NCI-H1694 treated with DMSO at 0.1 percent for 48 hours (cell line): ENCODE data around the gene ACKR4.
"Not testable (repeated sequence)": the region's sequence is repeated elsewhere in the genome, so short reads cannot be mapped to it uniquely, and the experiment has no call there.

Source experiments
- DNase-seq: peaks from one replicate; lab custom pipeline; 2025; lab: John Stamatoyannopoulos, UW

ACKR4 gene

DNA sequence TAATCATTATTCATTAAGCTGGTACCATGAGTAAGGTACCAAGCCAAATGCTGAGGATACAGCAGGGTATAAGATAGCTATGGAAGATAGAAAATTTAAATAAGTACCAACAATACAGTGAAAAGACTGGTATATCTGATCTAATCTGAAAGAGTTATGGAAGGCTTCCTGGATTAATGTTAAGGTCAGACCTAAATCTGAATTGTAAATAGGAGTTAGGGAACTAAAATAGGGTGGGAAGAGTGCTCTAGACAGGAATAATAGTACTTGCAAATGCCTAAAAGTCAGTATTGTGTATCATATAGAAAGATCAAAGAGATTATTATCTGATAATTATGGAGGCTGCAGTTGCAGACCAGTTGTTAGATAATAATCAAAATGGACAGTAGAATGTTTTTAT, 2.6 kb upstream of the ACKR4 start:
- DNase-seq, result no peak

DNA sequence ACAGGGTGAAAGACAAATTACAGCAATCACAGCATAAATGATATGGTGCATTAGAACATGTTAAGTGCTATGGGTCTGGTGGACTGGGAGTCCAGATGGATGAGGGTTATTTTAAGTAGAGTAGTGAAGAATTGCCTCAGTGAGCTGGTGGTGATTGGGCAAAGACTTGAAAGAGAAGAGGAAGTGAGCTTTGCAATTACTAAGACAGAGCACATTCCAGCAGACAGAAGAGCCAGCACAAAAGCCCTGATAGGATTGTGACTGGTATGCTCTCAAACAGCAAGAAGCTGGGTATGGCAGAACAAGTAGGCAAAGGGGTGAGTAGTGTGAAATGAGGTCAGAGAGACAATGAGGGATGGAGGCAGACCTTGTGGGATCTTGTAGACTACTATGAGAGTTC, 2.1 kb upstream of the ACKR4 start:
- DNase-seq, result no peak

DNA sequence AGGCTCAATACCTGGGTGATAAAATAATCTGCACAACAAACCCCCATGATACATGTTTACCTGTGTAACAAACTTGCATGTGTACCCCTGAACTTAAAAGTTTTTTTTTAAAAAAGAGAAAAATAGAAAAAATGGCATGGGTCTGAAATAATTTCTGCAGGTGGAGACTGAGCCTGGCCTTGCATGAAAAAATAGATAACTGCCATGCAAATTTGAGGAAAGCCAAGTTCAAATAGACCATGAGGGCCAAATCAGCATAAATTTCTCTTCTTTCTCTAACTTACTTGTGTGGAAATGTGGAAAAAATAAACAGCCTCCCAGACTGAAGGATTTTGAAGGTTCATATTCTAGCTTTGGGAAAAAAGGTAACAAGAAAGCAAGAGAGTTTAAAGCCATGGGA, 744 bp upstream of the ACKR4 start:
- no peak for DNase-seq

DNA sequence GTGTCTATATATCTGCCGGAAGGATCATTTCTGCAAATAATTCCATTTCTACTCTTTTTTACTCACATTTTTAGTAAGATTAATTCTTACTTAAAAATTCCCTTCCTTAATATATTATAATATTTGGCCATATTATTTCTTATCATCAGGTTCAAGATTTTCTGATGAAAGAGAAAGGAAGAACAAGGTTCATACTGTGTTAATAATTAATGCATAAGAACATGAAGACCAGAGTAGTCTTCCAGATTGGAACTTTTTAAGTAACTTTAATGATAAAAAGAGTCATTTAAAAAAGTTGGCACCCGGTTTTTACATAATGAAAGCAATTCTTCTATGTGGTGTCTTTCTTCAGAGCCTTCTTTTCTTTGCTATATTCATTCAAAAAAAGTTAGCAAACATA, 590 bp downstream of the ACKR4 start:
- no peak for DNase-seq

DNA sequence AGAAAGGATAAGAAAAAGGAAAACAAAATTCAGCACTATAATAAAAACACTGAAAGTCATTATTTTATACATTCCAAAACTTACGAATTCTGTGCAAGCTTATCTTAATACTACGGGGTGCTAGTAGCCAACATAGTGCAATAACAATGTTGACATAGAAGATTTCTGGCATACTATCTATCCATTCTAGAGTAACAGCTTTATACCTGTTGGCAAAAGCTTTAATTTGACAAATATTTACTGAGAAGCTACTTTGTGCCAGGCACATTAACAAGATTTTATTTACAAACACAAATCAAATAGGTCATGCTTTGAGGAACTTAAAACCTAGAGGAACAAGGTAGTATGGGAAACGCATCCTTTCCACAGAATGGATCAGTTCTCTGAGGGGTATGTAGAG, 1.1 kb downstream of the ACKR4 start:
- DNase-seq, result no peak

DNA sequence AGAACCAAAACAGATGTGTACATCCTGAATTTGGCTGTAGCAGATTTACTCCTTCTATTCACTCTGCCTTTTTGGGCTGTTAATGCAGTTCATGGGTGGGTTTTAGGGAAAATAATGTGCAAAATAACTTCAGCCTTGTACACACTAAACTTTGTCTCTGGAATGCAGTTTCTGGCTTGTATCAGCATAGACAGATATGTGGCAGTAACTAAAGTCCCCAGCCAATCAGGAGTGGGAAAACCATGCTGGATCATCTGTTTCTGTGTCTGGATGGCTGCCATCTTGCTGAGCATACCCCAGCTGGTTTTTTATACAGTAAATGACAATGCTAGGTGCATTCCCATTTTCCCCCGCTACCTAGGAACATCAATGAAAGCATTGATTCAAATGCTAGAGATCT, 3.5 kb downstream of the ACKR4 start:
- DNase-seq, result not testable (repeated sequence)

DNA sequence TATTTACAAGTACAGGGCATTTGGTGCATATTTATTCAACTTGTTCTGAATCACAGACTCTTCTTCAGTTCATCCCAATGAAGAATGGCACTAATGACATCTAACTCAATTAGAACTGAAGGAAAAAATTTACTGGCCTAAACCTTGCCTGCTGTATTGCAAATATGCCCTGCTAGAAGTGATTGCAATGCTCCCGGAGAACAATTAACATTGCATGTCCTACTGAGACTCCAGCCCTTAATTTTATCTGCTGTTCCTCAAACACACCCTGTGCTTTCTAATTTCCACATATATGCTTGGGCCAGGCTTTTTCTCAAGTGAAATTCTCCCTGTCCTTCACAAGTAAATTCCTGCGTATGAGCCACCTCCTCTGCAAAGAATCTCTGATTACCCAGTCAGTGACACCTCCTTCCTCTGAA, 8.3 kb downstream of the ACKR4 start:
- DNase-seq, result no peak

DNA sequence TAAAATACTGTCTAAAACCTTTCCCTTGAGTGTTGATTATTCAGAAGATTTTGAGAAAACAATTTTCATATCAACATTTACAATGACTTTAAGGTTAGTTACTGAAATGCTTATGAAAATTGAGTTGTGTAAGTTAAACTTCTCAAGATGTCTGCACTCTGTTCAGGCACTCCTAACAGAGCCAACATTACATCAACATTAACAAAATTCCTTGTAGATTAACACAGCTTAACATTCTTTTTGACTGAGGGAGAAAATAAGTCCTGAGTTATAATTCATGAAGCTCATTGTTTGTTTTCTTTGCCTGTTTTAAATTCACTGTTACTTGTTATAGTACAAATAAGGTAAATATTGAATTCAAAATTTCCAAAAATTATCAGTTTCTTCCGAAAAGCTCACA, 9.0 kb downstream of the ACKR4 start:
- no peak for DNase-seq

DNA sequence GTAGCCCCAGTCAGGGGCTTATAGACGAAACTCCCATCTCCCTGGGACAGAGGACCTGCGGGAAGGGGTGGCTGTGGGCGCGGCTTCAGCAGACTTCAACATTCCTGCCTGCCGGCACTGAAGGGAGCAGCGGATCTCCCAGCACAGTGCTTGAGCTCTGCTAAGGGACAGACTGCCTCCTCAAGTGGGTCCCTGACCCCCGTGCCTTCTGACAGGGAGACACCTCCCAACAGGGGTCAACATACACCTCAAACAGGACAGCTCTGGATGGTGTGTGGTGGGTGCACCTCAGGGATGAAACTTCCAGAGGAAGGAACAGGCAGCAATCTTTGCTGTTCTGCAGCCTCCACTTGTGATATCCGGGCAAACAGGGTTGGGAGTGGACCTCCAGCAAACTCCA, 9.6 kb downstream of the ACKR4 start:
- not testable (repeated sequence) for DNase-seq

DNA sequence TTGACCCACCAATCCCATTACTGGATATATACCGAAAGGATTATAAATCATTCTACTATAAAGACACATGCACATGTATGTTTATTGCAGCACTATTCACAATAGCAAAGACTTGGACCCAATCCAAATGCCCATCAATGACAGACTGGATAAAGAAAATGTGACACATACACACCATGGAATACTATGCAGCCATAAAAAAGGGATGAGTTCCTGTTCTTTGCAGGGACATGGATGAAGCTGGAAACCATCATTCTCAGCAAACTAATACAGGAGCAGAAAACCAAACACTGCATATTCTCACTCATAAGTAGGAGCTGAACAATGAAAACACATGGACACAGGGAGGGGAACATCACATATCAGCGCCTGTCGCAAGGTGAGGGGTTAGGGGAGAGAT, 18.2 kb downstream of the ACKR4 start:
- not testable (repeated sequence) for DNase-seq

DNA sequence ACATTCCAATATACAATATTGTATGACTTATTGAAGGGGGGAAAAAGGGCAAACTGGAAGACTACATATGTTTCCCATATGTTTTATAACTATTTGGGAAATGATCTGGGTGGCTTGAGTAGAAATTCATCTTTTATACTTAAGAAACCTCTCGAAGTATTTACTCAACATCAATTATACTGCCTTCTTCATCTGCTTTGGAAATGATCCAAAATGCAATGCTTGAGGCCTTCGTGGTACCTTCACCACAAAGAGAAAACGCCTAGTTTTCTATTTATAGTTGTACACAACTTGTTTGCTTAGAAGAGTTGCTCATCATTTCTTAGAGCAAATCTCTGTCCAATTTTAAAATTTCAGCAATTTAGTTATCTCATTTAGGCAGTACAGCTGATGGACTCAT, 18.8 kb downstream of the ACKR4 start:
- no peak for DNase-seq

DNA sequence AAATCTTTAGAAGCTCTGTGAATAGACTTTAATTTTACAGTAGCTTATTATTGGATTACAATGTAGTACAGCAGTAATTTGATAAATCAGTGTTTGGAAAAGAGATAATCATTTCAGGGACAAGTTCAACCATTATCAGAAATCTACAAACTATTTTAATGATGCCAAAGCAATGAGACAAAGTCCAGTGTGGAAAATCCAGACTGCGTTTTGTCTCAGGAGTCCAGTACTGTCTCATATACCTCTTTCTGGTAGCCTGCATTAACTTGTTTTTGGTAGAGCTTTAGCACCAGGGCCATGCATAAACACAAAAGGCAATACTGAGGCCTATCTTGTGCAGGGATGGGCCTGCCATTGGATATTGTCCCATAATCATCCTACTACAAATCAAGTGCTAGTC, 19.7 kb downstream of the ACKR4 start:
- no peak for DNase-seq

DNA sequence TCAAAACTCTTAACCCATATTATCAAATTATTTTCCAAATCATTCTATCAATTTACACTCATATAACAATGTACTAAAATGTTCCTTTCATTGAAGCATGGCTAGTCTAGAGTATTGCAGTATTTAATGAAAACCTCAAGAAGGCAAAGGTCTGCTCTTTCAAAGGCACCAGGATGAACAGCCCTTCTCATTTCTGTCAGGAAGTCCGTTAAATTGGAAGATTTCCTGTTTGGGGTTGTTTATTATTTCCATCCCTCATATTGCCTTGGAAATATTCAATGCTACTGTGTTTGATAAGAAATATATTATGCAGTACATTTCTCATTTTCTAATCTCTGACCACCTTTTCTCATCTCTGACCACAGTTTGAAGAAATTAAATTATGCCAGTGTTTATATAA, 25.1 kb downstream of the ACKR4 start:
- DNase-seq, result no peak

DNA sequence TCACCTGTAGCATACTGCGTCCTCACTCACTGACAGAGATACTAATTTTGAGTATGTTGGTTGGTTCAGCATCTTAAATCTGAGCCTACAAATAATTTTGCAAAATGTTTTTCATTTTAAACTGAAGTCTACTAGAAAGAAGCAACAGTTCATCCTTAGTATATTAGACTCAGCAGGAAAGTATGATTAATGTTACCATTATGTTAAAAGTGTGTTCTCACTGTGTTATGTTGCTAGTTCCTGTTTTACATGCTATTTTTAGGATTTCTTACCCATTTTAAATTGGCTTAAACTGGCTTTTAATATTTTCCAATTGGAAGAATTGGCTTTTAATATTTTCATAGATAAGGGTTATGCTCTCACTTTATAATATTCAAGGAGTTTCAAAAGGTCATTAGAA, 25.7 kb downstream of the ACKR4 start:
- DNase-seq, result no peak

DNA sequence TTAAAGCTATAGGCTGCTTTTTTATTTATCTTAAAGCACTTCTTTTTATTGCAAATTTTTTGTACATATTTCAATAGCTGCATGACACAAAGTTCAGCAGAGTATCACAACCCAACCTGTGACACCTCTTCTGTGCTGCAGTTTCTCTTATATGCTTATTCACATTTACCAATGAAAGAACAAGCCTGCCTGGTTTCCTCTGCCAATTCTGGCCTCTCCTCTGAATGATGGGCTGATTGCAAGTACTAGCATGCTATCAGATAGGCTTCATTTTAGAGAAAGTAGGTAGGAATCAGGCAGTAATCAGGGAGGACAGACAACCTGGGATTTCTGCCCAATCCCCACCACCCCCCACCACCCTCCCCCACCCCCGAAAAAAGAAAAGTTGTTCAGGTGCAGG, 26.6 kb downstream of the ACKR4 start:
- no peak for DNase-seq

DNA sequence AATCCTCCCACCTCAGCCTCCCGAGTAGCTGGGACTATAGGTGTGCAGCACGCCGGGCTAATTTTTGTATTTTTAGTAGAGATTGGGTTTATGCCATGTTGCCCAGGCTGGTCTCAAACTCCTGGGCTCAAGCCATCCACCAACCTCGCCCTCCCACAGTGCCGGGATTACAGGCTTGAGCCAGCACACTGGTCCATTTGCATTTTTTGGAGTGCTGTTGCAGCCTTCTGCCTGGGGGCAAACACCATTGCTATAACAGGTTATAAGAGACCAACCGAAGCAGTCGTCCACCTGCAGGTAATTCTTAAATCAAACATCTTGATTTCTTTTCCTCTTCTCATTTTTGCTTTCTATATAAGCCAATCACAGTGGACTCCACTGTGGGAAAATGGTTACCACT, 27.7 kb downstream of the ACKR4 start:
- no peak for DNase-seq

DNA sequence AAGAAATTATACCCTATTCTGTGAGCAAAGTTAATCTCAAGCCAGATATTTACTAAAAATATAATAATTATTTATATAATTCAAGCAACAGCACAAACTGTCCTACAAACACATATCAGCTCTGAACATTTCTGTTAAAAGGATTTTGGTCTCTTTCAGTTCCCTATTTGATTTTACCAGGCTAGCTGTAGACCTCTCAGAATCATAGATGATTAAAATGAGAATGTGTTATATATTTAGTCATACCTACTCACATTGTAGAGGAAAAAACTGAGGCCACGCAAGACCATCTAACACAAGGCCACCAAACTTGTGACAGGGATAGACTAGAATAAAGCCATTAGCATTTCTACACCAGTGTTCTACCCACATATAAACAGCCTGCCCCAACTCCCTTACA, 28.5 kb downstream of the ACKR4 start:
- DNase-seq, result no peak

DNA sequence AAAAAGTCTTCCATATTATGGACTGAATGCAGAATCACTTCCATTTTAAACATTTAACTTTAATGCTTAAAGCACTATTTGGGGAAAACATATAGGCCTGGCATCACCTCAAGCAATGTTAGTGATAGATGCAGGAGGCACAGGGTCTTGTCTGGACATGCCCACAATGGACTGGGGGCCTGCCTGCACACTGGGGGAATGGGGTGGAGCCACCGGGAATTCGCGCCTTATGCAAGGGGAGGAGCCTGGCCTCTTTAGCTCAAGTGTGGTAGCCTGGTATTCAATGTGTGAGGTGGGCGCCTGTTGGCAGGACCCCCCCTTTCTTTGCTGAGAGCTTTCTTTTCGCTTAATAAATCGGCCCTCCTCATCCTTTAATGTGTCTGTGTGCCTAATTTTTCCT, 29.9 kb downstream of the ACKR4 start:
- no peak for DNase-seq

DNA sequence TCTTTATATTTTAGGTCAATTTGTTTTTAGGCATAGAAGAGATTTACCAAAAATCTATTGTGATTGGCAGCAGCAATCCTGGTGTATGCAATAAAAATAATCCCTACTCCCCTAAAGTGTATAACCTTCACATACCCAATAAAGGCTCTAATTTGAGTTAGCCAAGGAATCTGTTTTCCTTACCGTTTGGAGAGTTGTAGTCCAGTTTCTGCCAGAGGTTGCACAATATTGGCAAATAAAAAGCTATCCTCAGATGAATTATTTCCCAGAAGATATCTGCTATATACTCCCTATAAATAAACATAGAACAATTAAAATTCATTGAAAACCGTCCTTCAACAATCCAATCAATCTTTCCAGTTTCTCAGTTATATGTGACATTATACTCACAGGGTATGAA, 31.1 kb downstream of the ACKR4 start:
- DNase-seq, result no peak

DNA sequence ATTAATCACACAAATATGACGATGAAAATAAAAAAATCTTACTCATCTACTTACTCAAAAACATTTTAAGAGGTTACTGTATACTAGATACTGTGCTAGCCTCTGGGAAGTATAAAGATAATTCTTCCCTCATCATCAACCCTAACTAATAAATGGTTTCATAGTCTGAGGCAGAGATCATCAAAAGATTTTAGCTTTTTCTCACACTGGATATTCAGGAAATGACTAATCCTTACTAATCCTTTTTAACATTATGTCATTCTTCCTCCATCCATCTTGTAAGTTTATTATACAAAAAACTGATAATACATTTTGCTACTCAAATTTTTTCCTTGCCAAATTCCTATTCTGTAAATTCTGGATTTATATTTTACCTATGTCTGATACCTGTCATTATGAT, 32.9 kb downstream of the ACKR4 start:
- no peak for DNase-seq

DNA sequence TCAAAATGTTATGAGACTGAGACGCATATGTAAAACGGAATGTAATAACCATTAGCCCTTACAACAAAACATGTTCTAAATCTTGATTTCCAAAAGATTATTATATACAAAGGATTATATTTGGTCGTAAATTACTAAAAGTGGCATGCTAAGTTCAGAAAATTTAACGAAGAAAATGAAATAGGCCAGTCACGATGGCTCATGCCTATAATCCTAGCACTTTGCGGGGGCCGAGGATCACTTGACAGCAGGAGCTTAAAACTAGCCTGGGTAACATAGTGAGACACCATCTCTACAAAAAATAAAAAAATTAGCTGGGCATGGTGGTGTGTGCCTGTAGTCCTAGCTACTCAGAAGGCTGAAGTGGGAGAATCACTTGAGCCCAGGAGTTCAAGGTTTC, 33.5 kb downstream of the ACKR4 start:
- DNase-seq, result no peak

DNA sequence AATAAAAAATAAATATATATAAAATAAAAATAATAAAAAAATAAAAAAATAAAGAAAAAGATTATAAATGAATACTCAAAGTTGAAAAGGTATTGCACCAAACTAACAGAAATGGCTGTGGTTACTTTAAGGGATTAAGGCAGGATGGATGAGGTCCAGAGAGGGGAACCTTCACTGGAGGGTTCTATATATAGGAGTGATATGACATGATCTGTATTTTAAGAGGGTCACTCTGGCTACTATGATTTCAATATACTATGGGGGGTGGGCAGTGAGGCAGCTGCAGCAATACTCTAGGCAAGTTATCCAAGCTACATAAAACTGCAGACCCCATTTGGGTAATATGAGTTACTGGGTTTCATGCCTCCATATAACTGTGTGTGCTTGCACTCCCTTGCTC, 38.0 kb downstream of the ACKR4 start:
- DNase-seq, result no peak

DNA sequence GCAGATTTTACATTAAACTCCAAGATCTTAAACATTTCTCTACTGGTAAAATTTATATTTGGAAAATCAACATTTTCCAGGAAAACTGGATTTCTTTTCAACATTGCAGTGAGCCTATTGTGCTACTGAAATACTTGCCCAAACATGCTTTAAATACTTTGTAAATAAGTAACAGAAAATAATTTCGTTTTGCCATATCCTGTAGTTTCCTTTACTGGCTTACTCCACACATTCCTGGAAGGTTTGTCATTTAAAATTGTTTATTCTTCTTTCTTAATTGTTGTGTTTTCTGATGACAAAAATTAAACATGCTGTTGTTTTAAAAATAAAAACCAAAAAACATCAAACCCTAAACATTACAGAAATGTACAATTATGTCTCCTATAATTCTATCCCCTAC, 40.5 kb downstream of the ACKR4 start:
- DNase-seq, result no peak

DNA sequence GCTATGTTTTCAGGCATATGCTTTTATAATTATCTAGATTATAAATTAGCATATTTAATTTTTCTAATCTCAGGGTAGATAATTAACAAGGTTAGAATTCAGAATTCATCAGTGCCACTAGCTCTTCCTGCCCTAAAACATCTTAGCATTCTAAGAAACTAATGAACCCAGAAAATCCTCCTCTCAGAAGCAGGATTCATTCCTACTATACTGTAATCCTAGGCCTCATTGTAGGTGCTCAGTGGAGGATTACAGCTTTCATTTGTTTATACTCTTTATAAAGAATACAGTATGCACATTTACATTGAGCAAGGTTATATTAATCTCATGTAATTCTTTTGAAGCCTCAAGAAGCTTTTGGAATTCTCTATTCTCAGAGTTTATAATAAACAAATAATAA, 41.6 kb downstream of the ACKR4 start:
- no peak for DNase-seq

DNA sequence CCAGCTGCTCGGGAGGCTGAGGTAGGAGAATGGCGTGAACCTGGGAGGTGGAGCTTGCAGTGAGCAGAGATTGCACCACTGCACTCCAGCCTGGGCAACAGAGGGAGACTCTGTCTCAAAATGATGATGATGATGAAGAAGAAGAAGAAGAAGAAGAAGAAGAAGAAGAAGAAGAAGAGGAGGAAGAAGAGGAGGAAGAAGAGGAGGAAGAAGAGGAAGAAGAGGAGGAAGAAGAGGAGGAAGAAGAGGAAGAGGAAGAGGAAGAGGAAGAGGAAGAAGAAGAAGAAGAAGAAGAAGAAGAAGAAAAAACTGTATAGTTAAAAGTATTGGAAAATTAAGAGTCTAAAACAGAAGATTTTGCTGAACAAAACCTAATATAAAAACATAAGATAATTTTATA, 44.4 kb downstream of the ACKR4 start:
- DNase-seq, result not testable (repeated sequence)
